Mucosa of descending colon (tissue), 3 donors: ENCODE results near the gene NT5DC2. TPM values are rescaled to one million over a fixed set of nuclear protein-coding genes. Genes with fewer than 3 reads are reported as not detected.
"Not testable (repeated sequence)": the region's sequence is repeated elsewhere in the genome, so short reads cannot be mapped to it uniquely, and the experiment has no call there.

Experiments used
- ATAC-seq: fragments of 200-7000 bp; cut with Tn5 transposase; one replicate; pipeline ENCODE4 v1.9.1; 2020; ENCODE audit warnings: mild to moderate bottlenecking, moderate library complexity
- DNase-seq, 3 donors: peaks; one replicate each; pipeline ENCODE4 v3.0.0-alpha.2; 2020
- H3K36me3 ChIP-seq: fragments of 200-600 bp; one replicate; pipeline ENCODE4 v1.8.0; 2021; ENCODE audit warnings: low read depth, mild to moderate bottlenecking
- H3K4me1 ChIP-seq: fragments of 200-600 bp; one replicate; pipeline ENCODE4 v1.8.0; 2021; ENCODE audit warnings: low read depth, mild to moderate bottlenecking
- H3K4me3 ChIP-seq: fragments of 200-600 bp; one replicate; pipeline ENCODE4 v1.8.0; 2021; ENCODE audit warnings: mild to moderate bottlenecking
- H3K9me3 ChIP-seq: fragments of 200-600 bp; one replicate; pipeline ENCODE4 v1.8.0; 2021; ENCODE audit warnings: mild to moderate bottlenecking
- intact Hi-C, 2 donors: fragments of 100-400 bp; cut with DNase I in 1 of 2; cut with micrococcal nuclease in 1 of 2; formaldehyde crosslinking; loops; one replicate each; pipeline versions ENCODE4 v1.11.0 to v1.11.1; 2022; cut with DNase I, micrococcal nuclease
- total RNA-seq, 3 donors: library from RNA; stranded (reverse); fragmentation: NEBNext Ultra II Directional in 2 of 3; extraction: Animal tissue kit (Norgen Biotek cat#: 25700) in 2 of 3; gene quantifications; one replicate each; pipeline versions ENCODE4 v1.2.1 to v1.2.4, GENCODE V29; 2021 to 2023
- TF ChIP-seq, protein P1 (sequence below): fragments of 200-600 bp; IDR thresholded peaks from one replicate; pipeline ENCODE4 v1.8.0; 2022; ENCODE audit warnings: antibody characterized with exemption, mild to moderate bottlenecking
- donor health status: DM: no; HTN: no; CAD: no; lungs with moderate emphysema.
- donor health status: DM: no; HTN: no; CAD: no.
- donor health status: DM: no; HTN: yes; CAD: no.

NT5DC2 gene
- total RNA-seq, 3 donors from 2014 or later: 5.7 to 20.2 (median 17.2) TPM

DNA sequence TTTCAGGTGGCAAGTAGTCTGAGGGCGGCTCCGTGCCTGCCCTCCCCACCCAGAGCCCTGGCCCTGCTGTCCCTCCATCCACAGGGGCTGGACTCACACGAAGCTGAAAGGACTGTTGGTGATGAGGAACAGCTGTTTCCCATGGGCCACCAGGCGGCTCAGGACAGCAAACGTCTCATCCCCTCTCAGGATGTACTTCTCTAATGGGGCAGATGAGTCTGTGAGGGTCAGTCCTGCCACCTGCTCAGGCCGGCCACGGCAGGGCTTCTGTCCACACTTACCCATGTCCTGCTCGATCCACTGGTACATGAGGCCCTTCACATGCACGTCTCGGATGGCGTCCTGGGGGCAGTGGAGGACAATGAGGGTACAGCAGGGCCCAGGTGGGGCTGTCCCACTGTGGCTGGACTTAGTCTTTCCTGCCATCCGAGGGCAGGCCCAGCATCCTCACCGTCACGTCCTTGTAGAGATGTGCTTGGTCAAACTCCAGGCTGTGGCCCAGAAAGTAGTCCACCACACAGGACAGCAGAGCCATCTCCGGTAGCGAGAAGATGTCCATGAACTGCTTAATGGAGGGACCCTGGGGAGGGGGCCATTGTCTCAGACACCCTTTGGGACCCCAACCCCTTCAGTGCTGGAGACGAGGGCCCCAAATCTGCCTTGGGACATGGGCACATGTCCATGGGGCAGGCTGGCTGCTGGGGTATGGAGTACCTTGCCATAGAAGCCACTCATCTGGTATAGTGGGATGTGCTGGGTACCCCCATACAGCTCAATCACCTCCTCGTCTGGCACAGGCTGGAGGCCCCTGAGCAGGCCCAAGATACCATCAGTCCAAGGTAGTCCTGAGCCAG lies 5.7 kb downstream of the NT5DC2 start:
- ATAC-seq: no peak
- no peak overlapping the region for H3K4me3 ChIP-seq
- TF ChIP-seq, protein P1, sequence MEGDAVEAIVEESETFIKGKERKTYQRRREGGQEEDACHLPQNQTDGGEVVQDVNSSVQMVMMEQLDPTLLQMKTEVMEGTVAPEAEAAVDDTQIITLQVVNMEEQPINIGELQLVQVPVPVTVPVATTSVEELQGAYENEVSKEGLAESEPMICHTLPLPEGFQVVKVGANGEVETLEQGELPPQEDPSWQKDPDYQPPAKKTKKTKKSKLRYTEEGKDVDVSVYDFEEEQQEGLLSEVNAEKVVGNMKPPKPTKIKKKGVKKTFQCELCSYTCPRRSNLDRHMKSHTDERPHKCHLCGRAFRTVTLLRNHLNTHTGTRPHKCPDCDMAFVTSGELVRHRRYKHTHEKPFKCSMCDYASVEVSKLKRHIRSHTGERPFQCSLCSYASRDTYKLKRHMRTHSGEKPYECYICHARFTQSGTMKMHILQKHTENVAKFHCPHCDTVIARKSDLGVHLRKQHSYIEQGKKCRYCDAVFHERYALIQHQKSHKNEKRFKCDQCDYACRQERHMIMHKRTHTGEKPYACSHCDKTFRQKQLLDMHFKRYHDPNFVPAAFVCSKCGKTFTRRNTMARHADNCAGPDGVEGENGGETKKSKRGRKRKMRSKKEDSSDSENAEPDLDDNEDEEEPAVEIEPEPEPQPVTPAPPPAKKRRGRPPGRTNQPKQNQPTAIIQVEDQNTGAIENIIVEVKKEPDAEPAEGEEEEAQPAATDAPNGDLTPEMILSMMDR: no peak
- H3K4me1 ChIP-seq: peaks cover 3% of the 10 kb centered on the region
- no peaks in the 10 kb centered on the region for H3K9me3 ChIP-seq
- DNase-seq: peak in 2 of 3 donors; percentile 16 to 40
- intact Hi-C loops: no loop called here
- H3K36me3 ChIP-seq: no peaks in the 10 kb centered on the region

DNA sequence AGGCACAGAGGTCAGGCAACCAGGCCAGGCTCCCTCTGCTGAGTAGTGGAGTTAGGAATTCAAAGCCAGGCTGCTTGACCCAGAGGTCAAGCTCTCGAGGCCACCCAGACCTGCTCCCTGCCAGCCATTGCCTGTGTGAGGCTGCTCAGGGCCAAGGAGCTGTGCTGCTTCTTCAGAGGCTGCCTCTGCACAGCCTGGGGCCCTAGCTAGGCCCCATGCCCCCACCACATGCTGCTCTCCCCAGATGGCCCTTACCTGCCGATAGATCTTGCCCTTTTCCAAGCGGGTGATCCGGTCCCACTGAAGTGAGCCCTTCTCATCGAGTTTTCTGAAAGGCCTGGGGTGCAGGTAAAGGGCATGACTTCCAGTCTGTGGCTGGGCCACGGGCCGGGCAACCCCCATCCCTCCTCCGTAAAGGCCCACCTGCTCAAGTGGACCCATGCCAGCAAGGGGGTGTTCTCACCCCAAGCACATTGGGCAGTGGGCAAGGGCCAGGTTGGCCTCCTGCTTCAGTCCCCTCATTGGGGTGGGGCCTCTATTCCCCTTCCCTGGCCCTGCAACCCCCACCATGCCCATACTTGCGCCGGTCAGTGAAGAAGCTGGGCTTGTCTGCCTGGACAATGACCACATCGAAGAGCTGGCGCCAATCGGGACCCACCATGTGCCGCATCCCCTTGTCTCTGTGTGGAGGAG lies 6.5 kb downstream of the NT5DC2 start:
- no peak overlapping the region for H3K4me3 ChIP-seq
- no peaks in the 10 kb centered on the region for H3K4me1 ChIP-seq
- no peak for ATAC-seq
- DNase-seq: peak in 2 of 3 donors; percentile 15 to 40
- H3K36me3 ChIP-seq: no peaks in the 10 kb centered on the region
- TF ChIP-seq, protein P1: no peak
- no peaks in the 10 kb centered on the region for H3K9me3 ChIP-seq
- intact Hi-C loops: no loop called here

DNA sequence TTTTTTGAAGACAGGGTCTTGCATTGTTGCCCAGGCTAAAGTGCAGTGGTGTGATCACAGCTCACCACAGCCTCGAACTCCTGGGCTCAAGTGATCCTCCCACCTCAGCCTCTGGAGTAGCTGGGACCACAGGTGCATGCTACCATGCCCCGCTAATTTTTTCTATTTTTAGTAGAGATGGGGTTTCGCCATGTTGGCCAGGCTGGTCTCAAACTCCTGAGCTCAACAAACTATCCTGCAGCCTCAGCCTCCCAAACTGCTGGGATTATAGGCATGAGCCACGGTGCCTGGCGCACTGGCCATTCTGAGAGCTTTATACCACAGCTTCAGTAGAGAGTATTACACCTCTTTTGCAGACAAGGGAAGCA lies 7.0 kb downstream of the NT5DC2 start:
- H3K4me1 ChIP-seq, ATAC-seq, H3K4me3 ChIP-seq, DNase-seq, H3K36me3 ChIP-seq, intact Hi-C loops, H3K9me3 ChIP-seq: not testable (repeated sequence)

DNA sequence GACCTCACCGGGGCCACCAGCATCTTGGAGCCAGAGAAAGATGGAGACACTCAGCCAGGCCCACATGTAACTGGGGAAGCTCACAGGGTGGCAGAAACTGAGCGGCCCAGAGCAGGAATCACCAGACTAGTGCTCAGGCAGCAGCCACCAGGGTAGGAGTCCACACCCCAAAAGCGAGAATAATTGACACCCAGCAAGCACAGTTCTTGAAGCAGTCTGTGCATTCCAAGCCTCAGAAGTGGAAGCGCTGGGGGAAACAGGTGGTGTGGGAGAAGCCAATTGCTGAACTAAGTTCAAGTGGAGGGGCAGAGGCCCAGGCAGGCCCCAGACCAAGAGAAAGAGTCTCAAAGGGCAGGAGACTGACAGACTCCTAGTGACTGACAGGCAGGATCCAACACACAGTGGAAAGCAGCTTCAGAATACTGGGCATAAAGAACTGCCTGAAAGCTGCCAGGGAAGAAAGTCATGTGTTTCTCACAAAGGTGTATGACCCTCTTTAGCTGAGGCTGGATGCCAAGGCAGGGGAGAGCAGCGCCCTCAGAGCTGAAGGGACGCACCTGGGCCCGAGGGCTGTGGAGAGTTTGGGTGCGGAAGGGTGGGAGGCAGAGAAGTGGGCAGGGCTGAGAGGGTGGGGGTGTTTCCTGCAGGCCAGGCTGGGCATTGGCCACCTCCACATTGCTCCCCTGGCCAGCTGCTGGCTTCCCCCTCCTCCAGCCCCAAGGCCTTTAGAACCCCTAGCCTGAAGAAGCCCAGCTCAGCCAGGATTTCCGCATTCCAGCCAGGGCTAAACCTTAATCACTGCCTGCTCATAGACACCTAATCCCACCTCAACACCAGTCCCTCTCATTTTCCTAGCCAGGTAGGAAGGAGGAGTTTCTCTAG lies 7.7 kb downstream of the NT5DC2 start:
- H3K4me1 ChIP-seq: no peaks in the 10 kb centered on the region
- H3K4me3 ChIP-seq: no peak overlapping the region
- peak in 2 of 3 donors; percentile 9 to 24 for DNase-seq
- H3K9me3 ChIP-seq: no peaks in the 10 kb centered on the region
- H3K36me3 ChIP-seq: no peaks in the 10 kb centered on the region
- ATAC-seq: no peak
- TF ChIP-seq, protein P1: no peak
- intact Hi-C loops: no loop called here

DNA sequence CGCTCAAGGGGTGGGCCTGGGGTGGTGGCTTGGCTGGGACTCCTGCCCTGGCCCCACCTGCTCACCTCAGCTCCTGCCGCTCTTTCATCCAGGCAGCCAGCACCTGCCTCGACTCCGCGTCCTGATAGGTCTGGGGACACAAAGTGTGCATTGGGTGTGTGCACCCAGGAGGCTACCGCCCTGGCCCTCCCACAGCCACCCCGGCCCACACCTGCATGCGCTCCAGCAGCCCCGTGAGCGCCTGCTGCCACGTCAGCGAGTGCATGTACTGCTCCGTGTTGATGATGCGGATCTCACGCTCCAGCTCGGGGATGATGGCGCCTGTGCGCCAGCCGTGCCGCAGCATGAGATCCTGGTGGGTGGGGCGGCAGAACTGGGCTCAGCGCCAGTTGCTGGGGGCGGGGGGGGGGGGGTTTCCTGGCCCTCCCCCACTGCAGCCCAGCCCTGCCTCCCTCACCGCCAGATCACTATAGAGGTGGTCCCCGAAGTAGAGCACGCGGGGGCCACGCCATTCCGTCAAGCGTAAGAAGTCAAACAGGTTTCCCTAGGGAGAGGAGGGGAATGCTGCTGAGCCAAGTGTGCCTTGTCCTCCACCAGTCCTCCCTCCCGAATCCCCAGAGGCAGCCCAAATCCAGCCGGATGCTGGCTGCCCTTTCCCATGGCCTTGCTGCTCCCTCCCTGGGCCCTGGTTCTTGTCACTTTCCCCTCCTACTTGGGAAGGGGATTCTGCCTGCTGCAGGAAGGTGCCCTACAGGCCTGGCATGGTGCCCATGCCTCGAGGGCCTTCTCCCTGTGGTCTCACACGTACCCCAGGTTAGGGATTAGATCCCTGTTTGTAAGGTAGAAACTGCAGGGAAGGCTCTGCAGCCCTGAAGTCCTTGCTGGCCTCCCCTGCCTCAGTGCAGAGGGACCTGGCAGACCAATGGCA lies 8.6 kb downstream of the NT5DC2 start:
- DNase-seq: peak in 2 of 3 donors; percentile 20 to 55
- no peak for ATAC-seq
- Histone ChIP-seq H3K4me3 (no peak overlapping the region), H3K36me3 (no peaks in the 10 kb centered on the region), H3K4me1 (no peaks in the 10 kb centered on the region), H3K9me3 (no peaks in the 10 kb centered on the region)
- intact Hi-C loops: no loop called here
- TF ChIP-seq, protein P1: no peak
